HG02759 (cell line): ENCODE measurements around the gene WDTC1.
"Not testable (repeated sequence)": the region's sequence is repeated elsewhere in the genome, so short reads cannot be mapped to it uniquely, and the experiment has no call there.

Experiments
- ATAC-seq: cut with Tn5 transposase; IDR thresholded peaks from one replicate; pipeline ENCODE4 v1.9.1; 2021; ENCODE audit warnings: mild to moderate bottlenecking, moderate library complexity; ENCODE audit not compliant: unreplicated experiment

Gene WDTC1, protein sequence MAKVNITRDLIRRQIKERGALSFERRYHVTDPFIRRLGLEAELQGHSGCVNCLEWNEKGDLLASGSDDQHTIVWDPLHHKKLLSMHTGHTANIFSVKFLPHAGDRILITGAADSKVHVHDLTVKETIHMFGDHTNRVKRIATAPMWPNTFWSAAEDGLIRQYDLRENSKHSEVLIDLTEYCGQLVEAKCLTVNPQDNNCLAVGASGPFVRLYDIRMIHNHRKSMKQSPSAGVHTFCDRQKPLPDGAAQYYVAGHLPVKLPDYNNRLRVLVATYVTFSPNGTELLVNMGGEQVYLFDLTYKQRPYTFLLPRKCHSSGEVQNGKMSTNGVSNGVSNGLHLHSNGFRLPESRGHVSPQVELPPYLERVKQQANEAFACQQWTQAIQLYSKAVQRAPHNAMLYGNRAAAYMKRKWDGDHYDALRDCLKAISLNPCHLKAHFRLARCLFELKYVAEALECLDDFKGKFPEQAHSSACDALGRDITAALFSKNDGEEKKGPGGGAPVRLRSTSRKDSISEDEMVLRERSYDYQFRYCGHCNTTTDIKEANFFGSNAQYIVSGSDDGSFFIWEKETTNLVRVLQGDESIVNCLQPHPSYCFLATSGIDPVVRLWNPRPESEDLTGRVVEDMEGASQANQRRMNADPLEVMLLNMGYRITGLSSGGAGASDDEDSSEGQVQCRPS

DNA sequence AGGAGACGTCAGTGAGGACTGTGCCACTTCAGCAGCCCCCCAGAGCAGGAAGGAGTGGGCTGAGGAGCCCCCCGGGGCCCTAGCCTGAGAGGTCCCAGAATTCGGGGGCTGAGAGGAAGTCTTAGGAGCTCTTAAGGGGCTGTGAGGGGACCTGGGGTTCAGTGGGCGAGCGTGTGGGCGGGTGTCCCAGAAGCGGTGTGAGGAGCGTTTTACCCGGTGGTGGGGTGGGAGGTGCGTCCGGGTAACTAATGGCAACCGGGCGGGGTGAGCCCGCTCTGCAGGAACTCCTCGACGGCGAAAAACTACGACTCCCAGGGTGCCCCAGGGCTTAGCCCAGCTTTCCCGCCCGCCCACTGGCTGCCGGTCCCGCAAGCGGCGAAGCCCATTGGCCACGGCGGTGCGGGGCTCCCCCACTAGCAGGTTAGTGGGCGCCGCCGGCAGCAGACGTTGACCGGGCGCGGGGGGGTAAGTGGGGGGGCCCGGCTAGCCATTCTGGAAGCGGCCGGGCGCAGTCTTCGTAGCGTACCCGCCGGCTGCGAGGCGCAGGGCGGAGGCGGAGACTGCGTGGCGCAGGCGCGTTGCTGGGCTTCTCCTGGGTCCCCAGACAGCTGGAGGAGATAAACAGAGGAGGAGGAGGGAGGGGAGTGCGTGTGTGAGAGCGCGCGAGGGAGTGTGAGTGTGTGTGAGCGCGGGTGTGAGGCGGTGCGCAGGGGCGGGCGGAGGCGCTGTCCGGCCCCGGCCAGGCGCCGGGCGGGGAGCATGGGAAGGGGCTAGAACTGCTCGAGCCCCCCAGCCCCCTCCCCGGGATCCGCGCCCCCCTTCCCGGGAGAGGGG, at the start of gene WDTC1:
TSS of gene WDTC1 (plus strand) at position 584 of the 834 bp plus-strand sequence. CDS start 26,423 bp downstream, outside the sequence.
- ATAC-seq = peak; percentile 96

DNA sequence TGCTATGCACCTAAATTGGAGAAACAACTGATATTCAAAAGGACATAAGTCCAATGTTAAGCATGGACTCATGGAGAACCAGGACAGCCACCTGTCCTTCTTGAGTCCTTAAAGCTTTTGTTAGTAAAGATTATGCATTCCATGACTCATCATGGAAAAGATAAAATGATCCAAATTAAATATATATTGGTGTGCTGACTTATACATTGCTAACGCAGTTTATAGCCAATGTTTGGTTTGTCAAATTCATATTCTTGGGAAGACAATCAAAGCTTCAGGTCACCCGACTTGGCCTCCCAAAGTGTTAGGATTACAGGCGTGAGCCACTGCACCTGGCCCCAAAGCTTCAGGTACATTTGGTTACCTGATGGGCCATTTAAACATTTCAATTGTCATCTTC, 49.8 kb upstream of the WDTC1 start:
- ATAC-seq = not testable (repeated sequence)

DNA sequence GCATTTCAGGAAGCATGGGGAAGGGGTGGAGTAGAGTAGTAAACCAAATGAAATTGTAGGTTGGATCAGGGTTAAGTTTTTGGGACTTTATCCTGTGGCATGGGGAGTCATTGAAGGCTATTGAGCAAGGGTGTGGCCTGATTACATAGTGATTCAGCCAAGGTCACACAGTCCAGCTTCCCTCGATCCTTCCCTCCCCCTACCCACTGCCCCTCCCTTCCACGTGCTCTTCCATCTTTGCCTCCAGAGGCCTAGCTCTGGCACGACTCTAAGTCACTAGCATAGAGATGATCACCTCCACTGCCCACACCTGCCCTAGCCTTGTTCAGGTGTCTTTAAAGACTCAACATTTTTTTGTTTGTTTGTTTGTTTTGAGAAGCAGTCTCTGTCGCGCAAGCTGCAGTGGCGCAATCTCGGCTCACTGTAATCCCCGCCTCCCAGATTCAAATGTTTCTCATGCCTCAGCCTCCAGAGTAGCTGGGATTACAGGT, 42.3 kb upstream of the WDTC1 start:
- ATAC-seq = no peak

GRCh38 chr1:27193194-27193593, 41.2 kb upstream of the WDTC1 start:
- no peak for ATAC-seq

DNA sequence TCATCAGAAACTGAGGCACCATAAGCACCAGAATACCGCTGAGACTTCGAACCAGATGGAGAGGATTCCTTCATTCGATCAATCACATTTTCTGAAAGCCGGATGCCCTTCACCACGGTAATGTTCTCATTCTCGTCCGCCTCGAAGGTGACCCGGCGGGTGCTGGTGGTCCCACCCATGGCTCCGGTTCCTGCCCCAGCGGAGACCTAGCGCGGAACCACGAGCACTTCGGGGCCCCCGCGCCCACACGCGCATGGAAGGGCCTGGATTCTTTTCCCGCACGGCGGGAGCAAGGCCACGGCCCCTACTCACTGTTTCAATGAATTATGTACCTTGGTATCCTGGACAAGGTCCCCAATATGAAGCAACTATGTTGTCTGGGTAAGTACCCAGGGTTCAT, 33.1 kb upstream of the WDTC1 start:
- ATAC-seq = no peak

- no peak for ATAC-seq
Measured at GRCh38 chr1:27203946-27204345, 30.5 kb upstream of the WDTC1 start.

DNA sequence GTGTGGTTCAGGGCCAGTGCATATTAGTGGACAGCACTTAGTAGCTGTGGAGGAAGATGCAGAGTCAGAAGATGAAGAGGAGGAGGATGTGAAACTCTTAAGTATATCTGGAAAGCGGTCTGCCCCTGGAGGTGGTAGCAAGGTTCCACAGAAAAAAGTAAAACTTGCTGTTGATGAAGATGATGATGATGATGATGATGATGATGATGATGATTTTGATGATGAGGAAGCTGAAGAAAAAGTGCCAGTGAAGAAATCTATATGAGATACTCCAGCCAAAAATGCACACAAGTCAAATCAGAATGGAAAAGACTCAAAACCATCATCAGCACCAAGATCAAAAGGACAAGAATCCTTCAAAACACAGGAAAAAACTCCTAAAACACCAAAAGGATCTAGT, 27.2 kb upstream of the WDTC1 start:
- not testable (repeated sequence) for ATAC-seq

- ATAC-seq = not testable (repeated sequence)
Measured at GRCh38 chr1:27208143-27208850, 26.1 kb upstream of the WDTC1 start.

DNA sequence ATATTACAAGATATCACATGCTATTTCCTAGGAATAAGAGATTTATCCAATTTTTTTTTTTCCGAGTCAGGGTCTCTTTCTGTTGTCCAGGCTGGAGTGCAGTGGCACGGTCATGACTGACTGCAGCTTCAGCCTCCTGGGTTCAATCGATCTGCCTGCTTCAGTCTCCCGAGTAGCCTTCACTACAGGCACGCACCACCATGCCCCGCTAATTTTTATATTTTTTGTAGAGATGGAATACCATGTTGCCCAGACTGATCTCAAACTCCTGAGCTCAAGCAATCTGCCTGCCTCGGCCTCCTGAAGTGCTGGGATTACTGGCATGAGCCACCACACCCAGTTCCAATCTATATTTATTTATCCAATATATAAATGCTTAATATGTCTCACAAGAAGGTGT, 18.0 kb upstream of the WDTC1 start:
- no peak for ATAC-seq

- no peak for ATAC-seq
Measured at GRCh38 chr1:27217401-27217800, 17.0 kb upstream of the WDTC1 start.

DNA sequence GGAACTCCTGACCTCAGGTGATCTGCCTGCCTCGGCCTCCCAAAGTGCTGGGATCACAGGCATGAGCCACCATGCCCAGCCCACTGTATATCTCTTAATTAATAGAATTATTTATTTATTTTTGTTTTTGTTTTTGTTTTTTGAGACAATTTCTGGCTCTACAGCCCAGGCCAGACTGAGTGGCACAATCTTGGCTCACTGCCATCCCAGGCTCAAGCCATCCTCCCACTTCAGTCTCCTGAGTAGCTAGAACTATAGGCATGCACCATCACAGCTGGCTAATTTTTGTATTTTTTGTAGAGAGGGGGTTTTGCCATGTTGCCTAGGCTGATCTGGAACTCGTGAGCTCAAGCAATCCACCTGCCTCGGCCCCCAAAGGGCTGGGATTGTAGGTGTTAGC, 15.7 kb upstream of the WDTC1 start:
- ATAC-seq = no peak

- ATAC-seq = no peak
Measured at GRCh38 chr1:27220096-27220495, 14.3 kb upstream of the WDTC1 start.

- ATAC-seq = not testable (repeated sequence)
Measured at GRCh38 chr1:27220702-27221497, 13.5 kb upstream of the WDTC1 start.

- ATAC-seq = no peak
Measured at GRCh38 chr1:27225621-27226020, 8.8 kb upstream of the WDTC1 start.

- no peak for ATAC-seq
Measured at GRCh38 chr1:27227765-27228164, 6.7 kb upstream of the WDTC1 start.

DNA sequence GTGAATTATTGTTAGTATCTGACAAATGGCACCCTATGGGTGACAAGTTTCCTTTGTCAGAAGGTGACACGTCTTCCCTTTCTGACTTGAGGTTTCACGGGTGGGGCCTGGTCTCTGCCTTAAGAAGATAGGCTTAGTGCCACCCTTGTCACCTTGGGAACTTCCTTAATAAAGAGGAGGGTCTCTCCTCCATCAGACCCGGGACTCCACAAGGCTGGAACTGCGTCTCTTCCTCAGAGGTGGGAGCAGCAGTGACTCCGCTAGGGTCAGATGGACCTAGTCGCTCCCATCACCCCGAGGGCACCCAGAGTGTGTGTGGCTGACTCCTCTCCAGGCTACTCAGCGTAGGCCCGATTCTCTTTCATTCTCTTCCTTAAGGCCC, 774 bp upstream of the WDTC1 start:
- ATAC-seq = no peak

DNA sequence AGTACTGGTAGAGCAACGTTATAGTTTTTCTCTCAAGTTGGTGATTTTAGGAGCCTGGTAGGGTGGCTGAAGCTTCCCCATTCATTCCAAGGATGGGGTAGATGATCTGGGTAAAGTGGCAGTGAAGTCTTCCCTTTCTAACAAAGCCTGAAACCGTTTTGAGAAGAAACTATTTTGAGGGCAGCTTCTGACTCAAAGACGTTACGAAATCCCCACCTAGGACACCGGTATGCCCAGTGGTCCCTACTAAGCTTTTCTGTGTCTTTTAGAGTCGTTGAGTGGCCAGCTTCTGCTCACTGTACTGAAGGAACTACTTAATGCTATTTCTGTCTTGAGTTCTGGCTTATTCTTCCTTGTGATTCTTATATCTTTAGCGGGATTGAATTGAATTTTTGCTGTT, 1.4 kb downstream of the WDTC1 start:
- ATAC-seq = no peak

GRCh38 chr1:27237112-27237511, 2.7 kb downstream of the WDTC1 start:
- no peak for ATAC-seq

- ATAC-seq = no peak
Measured at GRCh38 chr1:27238032-27238431, 3.6 kb downstream of the WDTC1 start.

DNA sequence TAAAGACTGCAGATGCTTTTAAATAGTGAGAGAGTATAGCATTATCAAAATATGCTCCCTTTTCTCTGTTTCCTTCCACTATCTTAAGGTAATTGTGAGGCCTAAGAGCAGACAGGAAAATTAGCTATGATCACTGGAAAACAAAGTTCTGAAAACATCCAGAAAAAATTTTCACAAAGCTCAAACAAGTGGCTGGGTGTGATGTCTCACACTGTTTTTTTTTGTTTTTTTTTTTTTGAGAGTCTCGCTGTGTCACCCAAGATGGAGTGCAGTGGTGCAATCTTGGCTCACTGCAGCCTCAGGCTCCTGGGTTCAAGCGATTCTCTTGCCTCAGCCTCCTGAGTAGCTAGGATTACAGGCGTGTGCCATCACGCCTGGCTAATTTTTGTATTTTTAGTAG, 7.2 kb downstream of the WDTC1 start:
- no peak for ATAC-seq
